GM18508 (cell line): ENCODE results near the gene ETNPPL.

ENCODE experiments used
- ATAC-seq: cut with Tn5 transposase; IDR thresholded peaks from one replicate; pipeline ENCODE4 v1.9.1; 2021; ENCODE audit warnings: moderate number of reproducible peaks; ENCODE audit not compliant: insufficient read depth, unreplicated experiment

Gene ETNPPL

GRCh38 chr4:108762559-108763225, at the start of gene ETNPPL:
Gene ETNPPL, minus strand, starts transcription at chr4:108763053. Its CDS starts 155 bp downstream, at chr4:108762898.
- no peak for ATAC-seq

GRCh38 chr4:108811486-108811885, 48.6 kb upstream of the ETNPPL start:
- ATAC-seq: no peak

- ATAC-seq: no peak
Measured at GRCh38 chr4:108810087-108810486, 47.2 kb upstream of the ETNPPL start.

DNA sequence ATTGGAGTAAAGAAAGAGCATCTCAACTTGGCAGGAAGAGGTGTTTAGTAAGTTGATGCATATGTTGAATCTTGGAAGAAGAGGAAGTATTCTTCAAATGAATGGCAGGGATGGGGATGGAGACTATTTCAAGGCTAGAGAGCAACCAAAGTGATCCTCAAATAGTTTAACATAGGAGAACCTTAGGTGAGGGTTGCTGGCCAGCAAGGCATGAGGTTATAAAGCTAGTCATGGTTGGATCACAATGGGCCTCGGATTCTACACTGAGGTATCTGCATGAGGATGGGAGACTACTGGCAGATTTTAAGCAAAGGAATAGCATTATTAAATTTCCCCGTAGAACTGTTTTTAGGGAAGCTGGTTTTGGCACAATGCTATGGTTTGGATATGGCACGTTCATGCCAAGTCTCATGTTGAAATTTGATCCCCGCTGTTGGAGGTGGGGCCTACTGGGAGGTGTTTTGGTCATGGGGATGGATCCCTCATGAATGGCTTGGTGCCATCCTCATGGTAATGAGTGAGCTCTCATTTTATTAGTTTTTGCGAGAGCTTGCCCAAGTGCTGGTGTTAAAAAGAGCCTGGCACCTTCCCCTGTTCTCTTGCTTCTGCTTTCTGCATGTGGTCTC, 41.9 kb upstream of the ETNPPL start:
- ATAC-seq: no peak

- no peak for ATAC-seq
Measured at GRCh38 chr4:108799306-108799705, 36.5 kb upstream of the ETNPPL start.

DNA sequence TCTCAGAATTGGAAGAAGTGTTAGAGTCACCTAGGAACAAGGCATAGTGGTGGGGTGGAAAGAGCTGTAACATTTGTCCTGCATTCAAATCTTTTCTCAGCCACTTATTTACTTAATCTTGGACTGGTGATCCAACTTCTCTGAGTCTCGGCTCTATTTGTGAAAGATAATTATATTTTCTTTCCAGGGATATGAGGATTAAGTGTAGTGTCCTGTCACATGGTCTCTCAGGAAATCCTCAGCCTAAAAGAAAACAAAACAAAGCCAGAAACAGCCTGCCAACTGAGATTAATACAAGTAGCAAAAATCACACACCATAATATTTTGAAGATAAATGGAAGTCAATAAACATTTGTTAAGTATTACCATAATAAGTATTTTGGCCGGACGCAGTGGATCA, 33.3 kb upstream of the ETNPPL start:
- no peak for ATAC-seq

GRCh38 chr4:108795733-108796132, 32.9 kb upstream of the ETNPPL start:
- ATAC-seq: no peak

DNA sequence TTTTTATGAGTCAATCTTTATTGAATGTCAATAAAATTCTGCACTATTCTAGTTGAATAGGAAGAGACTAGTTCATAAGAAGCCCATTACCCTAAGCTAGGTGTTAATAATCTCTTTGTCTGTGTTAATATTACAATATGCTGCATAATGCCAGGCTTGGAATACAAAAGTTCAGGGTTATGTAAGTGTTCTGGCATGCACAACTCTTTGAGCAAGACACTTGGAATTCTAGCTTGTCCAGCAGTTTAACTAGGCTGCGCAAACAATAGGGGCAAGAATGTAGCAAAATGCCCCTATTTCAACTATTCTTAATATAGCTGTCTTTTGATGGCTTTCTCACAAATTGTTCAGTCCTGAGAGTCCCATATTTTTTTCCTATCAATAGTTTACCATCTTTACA, 31.3 kb upstream of the ETNPPL start:
- ATAC-seq: no peak

GRCh38 chr4:108793415-108793814, 30.6 kb upstream of the ETNPPL start:
- no peak for ATAC-seq

DNA sequence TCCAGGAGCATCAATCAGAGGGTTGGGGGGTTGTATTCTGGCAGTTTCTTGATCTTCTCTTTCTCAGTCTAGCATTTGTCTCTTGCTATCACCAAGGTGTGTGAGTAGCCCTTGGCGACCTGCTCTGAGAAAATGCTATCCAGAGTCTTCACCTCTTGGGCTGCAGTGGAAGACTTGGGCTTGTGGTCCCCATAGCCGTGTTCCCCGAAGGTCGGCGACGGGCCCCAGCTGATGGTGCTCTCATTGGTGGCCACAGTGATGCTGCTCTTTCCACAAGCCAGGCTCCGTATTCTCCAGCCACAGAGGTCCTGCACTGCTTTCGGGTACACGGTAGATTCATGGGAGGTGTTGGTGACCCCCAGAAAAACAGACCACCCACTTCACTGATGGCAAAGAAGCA, 25.9 kb upstream of the ETNPPL start:
- no peak for ATAC-seq

- no peak for ATAC-seq
Measured at GRCh38 chr4:108787724-108788123, 24.9 kb upstream of the ETNPPL start.

- ATAC-seq: no peak
Measured at GRCh38 chr4:108787106-108787505, 24.3 kb upstream of the ETNPPL start.

- ATAC-seq: no peak
Measured at GRCh38 chr4:108786351-108786750, 23.5 kb upstream of the ETNPPL start.

DNA sequence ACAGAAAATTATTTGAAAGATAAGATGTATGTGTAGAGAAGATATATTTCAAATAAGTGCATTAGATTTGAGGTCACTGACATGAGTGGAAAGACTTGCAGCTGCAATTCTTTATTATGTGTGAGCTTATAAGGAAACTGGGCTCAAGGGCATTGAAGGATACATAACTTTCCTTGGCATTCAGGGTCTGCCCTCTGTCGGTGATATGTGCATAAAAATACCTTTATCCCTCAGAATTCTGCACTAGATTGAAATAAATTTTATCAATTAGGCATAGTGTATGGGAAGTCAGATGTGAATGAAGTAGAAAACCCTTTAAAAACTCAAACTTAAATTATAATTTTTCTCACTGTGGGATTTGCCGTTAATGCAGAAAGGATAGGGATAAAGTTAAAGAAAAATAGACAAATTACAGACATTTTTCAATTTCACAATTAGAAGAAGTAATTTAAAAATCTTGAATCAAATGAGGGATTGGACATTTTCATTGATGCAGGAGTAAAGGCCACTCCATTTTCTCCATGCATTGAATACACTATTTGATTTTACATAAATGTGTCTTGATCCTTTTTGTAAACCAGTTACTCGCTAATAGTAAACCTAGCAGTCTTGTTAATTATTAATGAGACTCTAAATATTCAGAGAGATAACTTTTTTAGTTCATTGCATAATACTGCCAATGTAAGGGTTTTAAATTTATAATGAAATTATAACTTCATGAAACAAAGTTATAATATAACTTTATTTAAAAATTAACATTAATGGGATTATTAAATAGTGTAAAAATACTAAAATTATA, 21.0 kb upstream of the ETNPPL start:
- no peak for ATAC-seq

DNA sequence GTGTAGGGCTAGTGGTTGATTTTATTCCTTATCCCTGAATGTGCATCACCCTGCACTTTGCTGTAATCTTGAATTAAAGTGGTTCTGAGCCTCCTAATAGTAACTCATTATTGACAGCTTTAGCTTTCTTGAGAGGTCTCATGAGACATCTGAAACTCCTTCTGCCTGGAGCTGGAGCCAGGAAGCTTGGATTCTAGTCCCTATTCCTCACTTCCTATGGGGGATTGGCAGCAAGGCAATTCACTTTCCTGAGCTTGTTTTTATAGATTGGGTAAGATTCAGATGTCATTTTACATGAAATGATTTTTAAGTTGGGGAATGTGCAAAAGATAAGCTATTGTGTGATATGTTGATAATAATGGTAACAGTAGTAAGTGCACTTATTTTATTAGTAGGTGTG, 17.1 kb upstream of the ETNPPL start:
- no peak for ATAC-seq

GRCh38 chr4:108777388-108777787, 14.5 kb upstream of the ETNPPL start:
- no peak for ATAC-seq

GRCh38 chr4:108775921-108776320, 13.1 kb upstream of the ETNPPL start:
- ATAC-seq: no peak

DNA sequence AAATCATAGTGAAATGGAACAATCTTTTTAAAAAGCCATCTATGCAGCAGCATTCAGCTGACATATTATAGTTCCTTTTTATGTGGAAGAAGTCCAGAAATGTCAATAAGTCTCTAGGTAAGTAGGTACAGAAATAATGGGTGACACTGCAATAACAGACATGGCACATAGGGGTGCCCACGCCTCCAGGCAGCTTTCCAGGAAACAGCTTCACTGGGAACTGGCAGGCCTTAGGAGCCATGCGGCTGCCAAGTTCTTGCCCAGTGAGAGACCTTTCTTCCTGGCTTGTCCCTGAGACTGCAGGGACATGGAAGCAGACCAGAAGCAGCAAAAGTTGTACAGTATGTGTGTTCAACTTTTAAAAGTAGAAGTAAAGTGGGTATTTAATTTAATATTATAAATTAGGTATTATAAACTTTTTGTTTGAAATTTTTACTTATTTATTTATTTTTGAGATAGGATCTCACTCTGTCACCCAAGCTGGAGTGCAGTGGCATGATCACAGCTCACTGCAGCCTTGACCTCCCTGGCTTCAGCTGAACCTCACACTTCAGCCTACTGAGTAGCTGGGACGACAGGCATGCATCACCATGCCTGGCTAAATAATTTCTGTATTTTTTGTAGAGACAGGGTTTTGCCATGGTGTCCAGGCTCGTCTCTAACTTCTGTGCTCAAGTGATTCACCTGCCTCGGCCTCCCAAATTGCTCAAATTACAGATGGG, 12.1 kb upstream of the ETNPPL start:
- no peak for ATAC-seq

- no peak for ATAC-seq
Measured at GRCh38 chr4:108772402-108772801, 9.5 kb upstream of the ETNPPL start.

DNA sequence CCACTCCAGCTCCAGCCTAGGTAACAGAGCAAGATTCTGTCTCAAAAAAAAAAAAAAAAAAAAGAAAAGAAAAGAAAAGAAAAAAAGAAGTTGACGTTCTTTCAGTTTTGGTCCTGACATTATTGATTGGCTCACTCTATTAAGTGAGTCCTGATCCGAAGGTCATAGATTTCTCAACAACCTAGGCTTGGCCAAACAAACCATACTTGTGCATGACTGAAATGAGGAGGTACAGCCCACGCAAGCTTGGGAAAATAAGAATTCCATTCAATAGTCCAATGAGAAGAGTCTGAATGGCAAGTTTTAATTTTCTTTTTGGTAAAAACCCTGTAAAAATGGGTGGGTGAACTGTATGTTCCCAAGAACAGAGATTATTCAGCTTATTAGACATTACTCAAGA, 3.2 kb upstream of the ETNPPL start:
- no peak for ATAC-seq

DNA sequence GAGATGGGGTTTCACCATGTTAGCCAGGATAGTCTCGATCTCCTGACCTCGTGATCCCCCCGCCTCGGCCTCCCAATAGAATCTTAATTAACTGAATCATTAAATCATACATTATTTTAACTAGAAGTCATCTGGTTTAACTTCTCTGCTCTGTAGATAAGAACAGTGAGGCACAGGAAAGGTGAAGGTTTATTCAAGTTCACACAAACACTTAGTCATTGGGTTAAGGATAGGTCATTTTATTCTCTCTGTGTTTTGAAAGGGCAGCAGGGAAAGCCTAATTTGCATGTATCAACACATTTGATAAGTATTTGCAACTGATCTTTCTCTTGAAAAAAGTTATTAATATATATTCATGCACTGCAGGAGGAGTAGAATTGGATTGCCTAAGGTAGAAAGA, 1.1 kb upstream of the ETNPPL start:
- ATAC-seq: no peak
